DMS 273 treated with DMSO at 0.1 percent for 48 hours (cell line): ENCODE results near the gene C4orf50.

Experiments
- DNase-seq: peaks from one replicate; lab custom pipeline; 2025; lab: John Stamatoyannopoulos, UW

C4orf50 gene

DNA sequence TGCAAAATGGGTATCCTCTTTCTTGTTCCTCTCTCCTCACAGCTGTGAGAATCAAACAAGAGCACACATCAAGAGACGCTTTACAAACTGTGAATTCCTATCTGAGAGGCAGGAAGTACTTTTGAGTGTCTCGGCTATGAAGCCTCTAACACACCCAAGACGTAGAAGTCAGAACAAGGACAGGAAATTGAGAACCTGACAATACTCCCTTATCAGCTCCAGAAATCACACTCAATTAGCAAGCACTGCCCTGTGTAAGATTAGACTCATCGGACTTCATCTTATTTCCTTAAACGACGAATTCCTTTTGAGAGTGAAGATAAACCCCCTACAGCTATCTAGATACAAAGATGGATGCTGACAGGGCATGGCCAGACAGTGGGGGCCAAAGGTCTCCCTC is 74.7 kb downstream of the C4orf50 start:
- DNase-seq = no peak

GRCh38 chr4:5942947-5943346 is 75.3 kb downstream of the C4orf50 start:
- DNase-seq = no peak

GRCh38 chr4:5941601-5942000 is 76.6 kb downstream of the C4orf50 start:
- no peak for DNase-seq

GRCh38 chr4:5940470-5941203 is 77.6 kb downstream of the C4orf50 start:
- DNase-seq = no peak

DNA sequence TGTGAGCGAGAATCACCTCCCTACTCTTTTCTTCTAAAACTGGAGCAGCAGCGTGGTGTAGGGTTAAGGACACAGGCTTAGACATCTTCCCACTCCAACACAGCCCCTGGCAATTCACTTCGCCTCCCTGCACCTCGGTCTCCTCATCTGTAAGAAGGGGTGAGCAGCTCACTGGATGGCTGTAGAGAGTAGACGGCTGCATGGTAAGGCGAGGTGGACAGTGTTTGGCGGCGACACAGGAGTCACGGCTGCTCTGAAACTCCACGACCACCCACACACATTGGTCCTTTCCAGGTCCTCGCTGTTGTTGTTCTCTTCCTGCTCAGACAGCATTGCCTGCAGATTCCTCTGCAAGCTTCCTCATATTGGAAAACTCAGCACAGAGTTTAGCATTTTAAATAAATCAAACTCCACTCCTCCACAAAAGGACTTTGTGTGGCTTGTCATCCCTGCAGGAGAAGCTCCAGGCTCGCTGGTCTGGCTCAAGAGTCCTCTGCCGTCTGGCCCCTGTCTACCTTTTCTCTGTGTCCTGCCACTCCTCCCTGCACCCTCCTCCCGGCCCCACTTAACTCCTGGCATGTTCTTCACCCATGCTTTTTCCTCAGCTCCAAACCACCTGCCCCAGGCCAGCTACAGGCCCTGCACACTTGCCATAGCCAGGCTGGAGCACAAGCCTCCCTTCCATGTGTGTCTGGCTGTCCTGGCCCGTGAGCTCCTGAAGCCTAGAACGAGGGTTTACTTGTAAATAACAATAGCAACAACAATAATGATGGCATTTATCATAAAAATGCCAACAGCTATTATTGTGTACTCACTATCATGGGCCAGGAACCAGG is 84.0 kb downstream of the C4orf50 start:
- DNase-seq = no peak

DNA sequence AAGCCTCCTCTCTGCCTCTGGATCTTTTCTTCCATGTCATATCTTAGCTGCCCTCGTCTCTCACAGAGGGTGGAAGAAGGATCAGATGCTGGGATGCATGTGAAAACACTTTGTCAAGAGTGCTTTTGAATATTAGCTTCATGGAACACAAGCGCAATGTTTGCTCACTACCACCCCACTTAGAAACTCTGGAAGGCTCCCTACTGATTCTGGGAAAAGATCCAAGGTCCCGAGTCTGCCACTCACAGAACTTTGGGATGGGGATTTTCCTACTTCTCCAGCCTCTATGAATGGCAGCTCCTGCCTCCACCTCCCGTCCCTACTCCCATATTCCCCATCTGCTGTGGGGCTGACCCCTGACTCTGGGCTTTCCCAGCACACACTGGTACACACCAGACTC is 85.1 kb downstream of the C4orf50 start:
- DNase-seq = no peak

DNA sequence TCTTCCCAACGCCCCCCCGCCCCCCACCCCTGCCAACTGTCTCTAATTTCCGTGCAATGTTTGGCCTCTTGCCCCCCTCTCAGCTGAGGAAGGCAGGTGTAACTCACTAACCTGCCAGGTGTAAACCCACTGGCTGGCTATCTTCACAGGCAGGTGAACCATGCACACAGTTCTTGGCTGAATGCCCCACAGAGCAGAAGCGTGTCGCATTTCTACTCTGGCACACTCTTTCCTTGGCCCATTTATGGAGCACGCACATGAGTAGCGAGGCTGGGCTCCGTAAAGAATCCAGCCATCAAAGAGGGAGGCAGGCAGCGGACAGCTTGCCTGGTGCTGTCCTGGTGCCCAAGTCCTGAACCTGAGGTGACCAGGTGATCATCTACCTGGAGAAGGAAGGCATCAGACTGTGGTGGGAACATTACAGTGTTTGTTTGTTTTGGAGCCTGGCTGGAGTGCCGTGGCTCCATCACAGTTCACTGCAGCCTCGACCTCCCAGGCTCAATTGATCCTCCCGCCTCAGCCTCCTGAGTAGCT is 86.1 kb downstream of the C4orf50 start:
- no peak for DNase-seq

DNA sequence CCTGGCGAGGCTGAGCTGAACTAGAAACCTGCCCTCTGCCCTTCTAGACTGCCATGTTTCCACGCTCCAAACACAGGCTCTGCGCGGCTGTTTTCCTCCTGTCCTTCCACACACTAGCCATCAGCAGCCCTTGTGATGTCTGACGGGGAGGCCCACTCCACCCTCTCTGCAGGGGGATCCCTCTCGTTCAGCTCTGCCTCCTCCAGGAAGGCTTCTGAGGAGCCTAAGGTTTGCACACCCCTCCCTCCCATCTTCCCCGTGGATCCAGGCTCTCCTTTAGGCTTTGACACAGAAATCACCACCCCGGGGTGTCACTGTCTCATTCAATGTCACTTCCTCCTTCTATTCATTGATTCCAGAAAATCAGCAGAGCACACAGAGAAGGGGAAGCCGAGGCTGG is 86.7 kb downstream of the C4orf50 start:
- no peak for DNase-seq

DNA sequence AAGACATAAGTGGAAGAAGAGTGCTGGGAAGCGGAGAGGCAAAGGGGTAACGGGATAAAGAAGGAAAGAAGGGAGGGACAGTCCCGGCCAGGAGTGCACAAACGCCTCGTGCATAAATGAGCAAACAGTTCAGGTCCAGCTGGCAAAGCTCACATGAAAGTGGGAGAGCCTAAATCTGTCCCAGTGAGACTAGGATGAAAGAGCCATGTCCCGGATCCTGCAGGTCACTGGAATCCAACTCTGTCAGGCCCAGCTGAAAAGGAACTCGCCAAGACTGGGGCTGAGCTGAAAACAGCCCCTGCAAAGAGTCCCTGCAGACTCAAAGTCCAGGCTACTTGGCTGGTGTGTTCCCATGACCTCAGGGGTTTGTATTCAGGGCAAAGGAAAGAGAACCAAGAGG is 87.4 kb downstream of the C4orf50 start:
- no peak for DNase-seq

GRCh38 chr4:5930456-5930855 is 87.8 kb downstream of the C4orf50 start:
- DNase-seq = no peak

DNA sequence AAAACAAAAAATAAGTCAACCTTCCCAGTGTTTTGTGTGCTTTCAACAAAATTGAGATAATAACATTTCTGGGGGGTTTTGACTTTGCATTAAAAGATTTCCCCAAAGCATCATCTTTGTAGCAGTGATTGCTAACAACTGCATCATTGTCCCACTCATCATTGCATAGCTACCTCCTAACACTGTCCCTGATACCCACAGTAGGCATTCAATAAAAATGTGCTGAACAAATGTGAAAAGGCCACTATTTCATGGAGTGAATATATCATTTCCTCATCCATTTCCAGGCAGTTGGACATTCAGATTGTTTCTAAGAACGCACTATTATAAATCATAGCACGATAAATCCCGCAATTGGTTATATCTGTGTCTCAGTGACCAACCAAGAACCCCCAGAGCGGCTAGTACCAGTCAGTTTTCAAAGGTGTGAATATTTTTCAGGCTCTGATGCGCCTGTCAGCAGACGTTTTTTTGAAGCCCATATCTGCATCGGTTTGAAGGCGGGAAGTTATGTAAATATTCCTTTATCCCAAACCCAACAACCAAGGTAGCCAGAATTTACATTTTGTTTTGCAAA is 89.3 kb downstream of the C4orf50 start:
- no peak for DNase-seq

DNA sequence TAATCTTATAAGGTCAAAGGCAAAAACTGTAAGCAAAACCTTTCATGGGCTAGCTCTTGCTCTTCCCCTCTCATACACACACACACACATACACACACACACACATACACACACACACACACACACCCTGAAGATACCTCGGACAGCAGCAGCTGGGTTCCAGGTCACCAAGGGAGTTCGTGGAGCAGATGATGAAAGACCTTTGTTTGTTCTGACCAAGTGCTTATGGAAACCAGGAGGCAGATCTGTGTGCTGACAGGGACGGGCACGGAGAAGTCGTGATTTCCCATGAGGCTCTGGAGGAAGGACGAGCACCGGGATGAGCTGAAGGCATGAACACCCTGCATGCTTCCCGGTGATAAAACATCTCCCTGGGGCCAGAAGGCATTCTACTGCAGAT is 90.0 kb downstream of the C4orf50 start:
- DNase-seq = no peak

- no peak for DNase-seq
Observed at GRCh38 chr4:5927747-5928146, 90.5 kb downstream of the C4orf50 start.

- no peak for DNase-seq
Observed at GRCh38 chr4:5927116-5927515, 91.1 kb downstream of the C4orf50 start.

- DNase-seq = no peak
Observed at GRCh38 chr4:5926598-5926997, 91.6 kb downstream of the C4orf50 start.

DNA sequence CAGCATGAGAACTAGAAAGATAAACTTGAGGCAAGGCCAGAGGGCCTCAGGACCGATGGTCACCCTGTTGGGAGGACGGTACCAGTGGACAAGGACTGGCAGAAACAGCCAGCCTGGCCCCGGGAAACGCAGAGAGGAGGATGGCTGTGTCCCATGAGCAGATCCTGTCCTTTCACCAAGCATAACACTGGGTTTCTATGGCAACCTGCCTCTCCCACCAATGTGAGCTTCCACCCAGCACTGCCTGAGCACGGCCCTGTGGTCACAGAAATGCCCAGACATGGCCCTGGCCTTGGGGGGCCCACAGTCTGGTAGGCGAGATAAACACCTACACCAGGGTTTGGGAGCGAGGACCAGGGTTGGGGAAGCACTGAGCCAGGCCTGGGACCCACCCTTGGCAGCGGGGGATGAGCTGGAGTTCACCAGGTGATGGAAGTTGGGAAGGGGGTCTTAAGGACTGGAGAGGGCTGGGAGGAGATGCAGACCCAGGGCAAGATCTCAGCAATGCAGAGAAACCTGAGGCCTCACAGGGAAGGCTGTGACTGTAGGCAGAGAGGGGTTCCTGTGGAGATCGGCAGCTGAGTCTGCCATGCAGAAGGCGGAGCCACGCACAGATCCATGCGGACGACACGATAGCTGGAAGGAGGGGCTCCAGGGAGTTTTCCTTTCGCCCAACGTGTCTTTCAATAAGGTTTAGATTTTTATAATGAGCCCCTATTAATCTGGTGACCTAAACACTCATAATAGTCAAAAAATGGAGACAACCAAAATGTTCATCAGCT is 92.6 kb downstream of the C4orf50 start:
- no peak for DNase-seq

DNA sequence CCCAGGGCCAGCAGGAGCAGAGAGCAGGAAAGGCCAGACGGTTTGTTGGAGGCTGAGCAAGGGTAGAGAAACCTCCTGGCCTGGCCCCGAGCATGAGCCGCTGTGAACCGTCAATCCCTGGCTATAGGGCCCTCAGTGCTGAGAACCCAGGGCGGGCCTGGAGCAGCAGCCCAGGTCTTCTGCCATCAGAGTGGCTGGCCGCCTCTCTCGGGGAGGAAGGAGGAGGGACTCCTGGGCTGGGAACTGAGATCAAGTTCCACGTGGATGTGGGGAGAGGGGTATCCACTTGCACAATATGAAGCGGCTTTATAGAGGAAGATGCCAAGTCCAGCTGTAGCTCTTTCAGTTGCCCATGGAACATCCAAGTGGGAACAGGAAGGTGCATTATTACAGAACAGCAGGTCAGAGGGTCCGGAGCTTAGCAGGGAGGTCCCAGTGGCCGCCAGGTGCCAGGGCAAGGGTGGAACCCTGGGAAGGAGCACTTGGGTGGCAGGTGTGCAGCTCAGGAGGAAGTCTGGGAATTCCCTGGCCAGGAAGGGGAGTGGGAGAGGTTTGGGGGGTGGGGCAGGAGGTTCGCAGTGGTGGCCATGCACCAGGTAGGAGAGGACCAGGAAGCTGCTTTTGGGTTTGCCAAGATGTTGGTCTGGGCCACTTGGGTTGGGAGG is 93.6 kb downstream of the C4orf50 start:
- DNase-seq = no peak

DNA sequence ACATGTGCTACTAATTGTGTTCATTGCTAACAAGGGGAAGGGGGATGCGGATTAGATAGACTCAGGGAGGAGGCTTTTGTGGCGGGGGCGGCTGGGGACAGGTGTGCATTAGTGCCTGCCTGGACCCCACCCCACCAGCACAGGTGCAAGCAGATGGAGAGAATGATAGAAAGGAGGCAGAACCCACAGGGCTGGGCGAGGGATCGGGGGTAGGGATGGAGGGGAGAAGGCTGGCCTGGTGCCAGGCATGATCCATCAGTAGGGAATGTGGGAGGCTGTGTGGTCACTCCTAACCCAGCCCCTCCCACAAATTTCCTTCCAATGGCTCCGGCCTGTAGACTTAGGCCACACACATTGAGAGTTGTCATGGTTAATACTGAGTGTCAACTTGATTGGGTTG is 94.9 kb downstream of the C4orf50 start:
- DNase-seq = no peak

DNA sequence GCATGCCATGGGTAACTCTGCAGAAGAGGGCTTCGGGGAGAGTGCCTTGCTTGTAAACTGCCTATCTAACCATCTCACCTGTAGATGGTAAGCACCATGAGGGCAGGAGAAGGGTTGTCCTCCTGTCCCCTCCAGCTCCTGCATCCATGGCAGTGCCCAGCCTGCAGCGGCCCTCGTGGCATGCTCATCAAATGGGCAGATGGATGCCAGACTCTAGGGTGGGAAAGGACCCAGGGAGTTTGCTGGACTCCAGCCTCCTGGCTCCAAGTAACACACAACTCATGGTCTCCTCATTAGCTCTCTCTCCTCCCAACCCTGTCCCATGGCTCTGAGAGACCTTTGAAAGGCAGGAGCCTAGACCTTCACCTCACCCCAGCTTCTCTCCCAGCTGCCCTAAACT is 95.7 kb downstream of the C4orf50 start:
- no peak for DNase-seq

GRCh38 chr4:5921981-5922380 is 96.2 kb downstream of the C4orf50 start:
- no peak for DNase-seq
